HEK293T (cell line): ENCODE results near the gene SH3RF1.

ENCODE experiments used
- BHLHE40 ChIP-seq: fragments of 450-650 bp; IDR thresholded peaks from 2 replicates; pipeline ENCODE4 v1.6.1; 2016; ENCODE audit warnings: mild to moderate bottlenecking, moderate library complexity, borderline replicate concordance
- FOXA1 ChIP-seq: fragments of 450-650 bp; IDR thresholded peaks from 2 replicates; pipeline ENCODE4 v1.6.1; 2016; ENCODE audit warnings: mild to moderate bottlenecking
- FOXK2 ChIP-seq: fragments of 450-650 bp; IDR thresholded peaks from 2 replicates; pipeline ENCODE4 v1.6.1; 2016; ENCODE audit warnings: mild to moderate bottlenecking
- NFRKB ChIP-seq: fragments of 450-650 bp; IDR thresholded peaks from 2 replicates; pipeline ENCODE4 v1.6.1; 2016; ENCODE audit warnings: mild to moderate bottlenecking, moderate library complexity
- SP1 ChIP-seq: fragments of 450-650 bp; IDR thresholded peaks from 2 replicates; pipeline ENCODE4 v1.6.1; 2017
- SUZ12 ChIP-seq: fragments of 450-650 bp; IDR thresholded peaks from 2 replicates; pipeline ENCODE4 v1.6.1; 2016; ENCODE audit warnings: mild to moderate bottlenecking
- ZNF384 ChIP-seq: fragments of 450-650 bp; IDR thresholded peaks from 2 replicates; pipeline ENCODE4 v1.6.1; 2016
- TF ChIP-seq, protein P1 (sequence below): fragments of 450-650 bp; IDR thresholded peaks from 2 replicates; pipeline ENCODE4 v1.6.1; 2016

DNA sequence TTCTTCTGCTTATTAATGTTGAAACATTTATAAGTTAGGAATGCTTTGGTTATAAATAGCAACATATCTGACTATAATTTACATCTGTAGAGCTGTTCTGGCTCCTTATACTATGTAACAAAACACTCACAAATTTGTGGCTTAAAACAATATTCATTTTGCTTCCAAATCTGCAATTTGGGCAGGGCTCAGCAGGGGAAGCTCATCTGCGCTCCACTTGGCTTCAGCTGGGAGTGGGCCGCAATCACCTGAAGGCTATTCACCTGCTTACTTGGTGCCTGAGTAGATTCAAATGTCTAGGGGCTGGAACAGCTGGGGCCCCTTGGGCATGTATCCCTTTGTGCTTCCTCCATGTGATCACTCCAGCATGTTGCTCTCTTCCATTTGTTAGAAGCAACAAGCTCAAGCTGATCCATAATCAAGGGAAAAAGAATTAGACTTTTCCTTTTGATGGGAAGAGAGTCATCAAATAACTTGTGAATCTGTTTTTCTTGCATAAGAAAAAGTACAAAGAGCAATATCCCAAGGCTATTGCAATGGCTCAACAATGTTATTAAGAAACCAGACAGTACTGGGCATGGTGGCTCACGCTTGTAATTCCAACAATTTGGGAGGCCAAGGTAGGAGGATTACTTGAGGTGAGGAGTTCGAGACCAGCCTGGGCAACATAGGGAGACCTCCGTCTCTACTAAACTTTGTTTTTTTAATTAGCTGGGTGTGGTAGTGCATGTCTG is 225.9 kb downstream of the SH3RF1 start:
- TF ChIP-seq FOXK2, result no peak
- no peak for TF ChIP-seq ZNF384
- TF ChIP-seq FOXA1, result no peak
- no peak for TF ChIP-seq SUZ12
- TF ChIP-seq SP1, result no peak
- TF ChIP-seq, protein P1, sequence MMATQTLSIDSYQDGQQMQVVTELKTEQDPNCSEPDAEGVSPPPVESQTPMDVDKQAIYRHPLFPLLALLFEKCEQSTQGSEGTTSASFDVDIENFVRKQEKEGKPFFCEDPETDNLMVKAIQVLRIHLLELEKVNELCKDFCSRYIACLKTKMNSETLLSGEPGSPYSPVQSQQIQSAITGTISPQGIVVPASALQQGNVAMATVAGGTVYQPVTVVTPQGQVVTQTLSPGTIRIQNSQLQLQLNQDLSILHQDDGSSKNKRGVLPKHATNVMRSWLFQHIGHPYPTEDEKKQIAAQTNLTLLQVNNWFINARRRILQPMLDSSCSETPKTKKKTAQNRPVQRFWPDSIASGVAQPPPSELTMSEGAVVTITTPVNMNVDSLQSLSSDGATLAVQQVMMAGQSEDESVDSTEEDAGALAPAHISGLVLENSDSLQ, result no peak
- no peak for TF ChIP-seq NFRKB
- TF ChIP-seq BHLHE40, result no peak
